ENCODE data around the gene ATP5MC3. TPM values are rescaled to one million over a fixed set of nuclear protein-coding genes. Genes with fewer than 3 reads are reported as not detected.

The ATP5MC3 gene
- total and polyA plus RNA-seq, 10 donors = 53.4 to 195 (median 112) TPM

DNA sequence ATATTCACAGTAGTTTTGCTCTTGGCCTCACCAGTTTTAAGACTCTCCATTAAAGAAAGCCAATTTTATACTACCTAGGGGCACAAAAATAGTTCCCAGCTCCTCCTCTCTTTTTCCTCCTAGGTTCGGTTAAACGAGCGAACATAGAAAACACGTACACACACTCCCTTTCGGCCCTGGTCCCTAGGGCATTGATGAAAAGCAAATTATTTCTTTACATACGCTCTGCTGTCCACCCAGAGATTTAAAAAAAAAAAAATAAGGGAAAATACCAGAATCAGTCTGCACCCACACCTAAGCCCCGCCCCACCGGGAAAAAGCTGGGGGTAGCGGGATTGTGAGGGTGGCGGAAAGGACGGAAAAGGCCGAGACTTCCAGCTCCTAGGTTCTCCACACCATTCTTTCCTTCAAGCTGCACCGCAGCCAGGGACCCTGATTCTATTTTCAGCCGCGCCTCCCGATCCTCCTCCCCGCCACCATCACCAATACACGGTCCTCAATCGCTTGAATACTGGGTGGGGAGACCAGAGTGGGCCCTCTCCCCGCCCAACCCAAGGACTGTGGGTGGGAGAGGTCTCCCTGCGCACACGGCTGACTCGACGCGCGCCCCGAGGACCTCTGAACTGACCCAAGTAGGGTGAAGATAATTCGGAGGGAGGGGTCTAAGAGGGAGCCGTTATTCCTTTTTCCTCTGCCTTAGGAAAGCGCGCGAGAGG lies 14.3 kb downstream of the ATP5MC3 start:
- DNase-seq = no peak
- H3K36me3 ChIP-seq = no peaks in the 10 kb centered on the region
- peak overlapping the region; percentile 68 to 97 (median 92) for H3K4me3 ChIP-seq
- H3K27me3 ChIP-seq (replicated peaks in 1 of 7) = no peaks in the 10 kb centered on the region
- peak overlapping the region; percentile 86 to 98 (median 96) for H3K27ac ChIP-seq
- no peaks in the 10 kb centered on the region for H3K9me3 ChIP-seq
- intact Hi-C loops (cut with DNase I; ENCODE audit: low total_unique reads) = no loop called here
- peaks cover 4 to 72% (median 41%) of the 10 kb centered on the region in 6 donors for H3K4me1 ChIP-seq
- WGBS, 5 donors = 0 to 2% (median 1%) methylated on average over 30 to 32 of the region's 32 CpGs
- TF ChIP-seq POLR2A (IDR thresholded peaks at IDR 0.05) = no peak
- no peak for TF ChIP-seq POLR2AphosphoS5 (IDR thresholded peaks at IDR 0.05)
- TF ChIP-seq, protein P1, sequence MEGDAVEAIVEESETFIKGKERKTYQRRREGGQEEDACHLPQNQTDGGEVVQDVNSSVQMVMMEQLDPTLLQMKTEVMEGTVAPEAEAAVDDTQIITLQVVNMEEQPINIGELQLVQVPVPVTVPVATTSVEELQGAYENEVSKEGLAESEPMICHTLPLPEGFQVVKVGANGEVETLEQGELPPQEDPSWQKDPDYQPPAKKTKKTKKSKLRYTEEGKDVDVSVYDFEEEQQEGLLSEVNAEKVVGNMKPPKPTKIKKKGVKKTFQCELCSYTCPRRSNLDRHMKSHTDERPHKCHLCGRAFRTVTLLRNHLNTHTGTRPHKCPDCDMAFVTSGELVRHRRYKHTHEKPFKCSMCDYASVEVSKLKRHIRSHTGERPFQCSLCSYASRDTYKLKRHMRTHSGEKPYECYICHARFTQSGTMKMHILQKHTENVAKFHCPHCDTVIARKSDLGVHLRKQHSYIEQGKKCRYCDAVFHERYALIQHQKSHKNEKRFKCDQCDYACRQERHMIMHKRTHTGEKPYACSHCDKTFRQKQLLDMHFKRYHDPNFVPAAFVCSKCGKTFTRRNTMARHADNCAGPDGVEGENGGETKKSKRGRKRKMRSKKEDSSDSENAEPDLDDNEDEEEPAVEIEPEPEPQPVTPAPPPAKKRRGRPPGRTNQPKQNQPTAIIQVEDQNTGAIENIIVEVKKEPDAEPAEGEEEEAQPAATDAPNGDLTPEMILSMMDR (IDR thresholded peaks at IDR 0.05 in 8 of 11, conservative IDR thresholded peaks at IDR 0.05 in 3 of 11) = no peak

DNA sequence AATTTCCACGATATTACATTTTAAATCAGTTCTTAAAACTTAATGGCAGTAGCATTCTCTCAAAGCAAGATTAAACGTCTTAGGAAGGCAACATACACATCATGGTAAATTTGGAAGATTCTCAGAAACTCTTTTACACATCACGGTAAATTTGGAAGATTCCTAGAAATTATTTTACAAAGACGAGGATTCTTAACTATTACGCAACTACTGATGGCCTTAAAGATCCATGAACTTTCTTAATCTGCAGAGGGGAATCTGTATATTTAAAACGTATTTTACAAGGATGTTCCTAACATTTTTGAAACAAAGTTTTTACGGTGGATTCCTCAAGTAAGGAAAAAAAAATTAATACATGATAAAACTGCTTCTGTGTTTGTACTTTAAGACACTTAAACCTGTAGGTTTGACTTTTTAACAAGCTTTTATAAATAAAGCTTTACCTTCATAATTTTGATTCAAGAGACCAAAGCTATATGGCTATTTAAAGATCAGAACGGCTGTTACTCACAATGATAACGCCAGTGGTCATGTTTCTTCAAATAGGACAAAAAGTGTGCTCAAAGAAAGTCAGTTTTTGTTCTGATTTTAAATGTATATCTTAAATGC lies 15.2 kb downstream of the ATP5MC3 start:
- 56 to 71% (median 62%) methylated on average over 9 of the region's 9 CpGs for WGBS, 5 donors
- H3K36me3 ChIP-seq = no peaks in the 10 kb centered on the region
- DNase-seq = no peak
- no peaks in the 10 kb centered on the region for H3K27me3 ChIP-seq (replicated peaks in 1 of 7)
- peak overlapping the region in 7 of 8 donors; percentile 68 to 97 (median 91) for H3K4me3 ChIP-seq
- TF ChIP-seq POLR2A (IDR thresholded peaks at IDR 0.05) = no peak
- TF ChIP-seq POLR2AphosphoS5 (IDR thresholded peaks at IDR 0.05) = no peak
- TF ChIP-seq, protein P1 (IDR thresholded peaks at IDR 0.05 in 8 of 11, conservative IDR thresholded peaks at IDR 0.05 in 3 of 11) = no peak
- intact Hi-C loops (cut with DNase I; ENCODE audit: low total_unique reads) = no loop called here
- H3K27ac ChIP-seq = peak overlapping the region in 2 of 8 donors; percentile 97 to 98
- no peaks in the 10 kb centered on the region for H3K9me3 ChIP-seq
- peaks cover 7 to 81% (median 45%) of the 10 kb centered on the region in 6 donors for H3K4me1 ChIP-seq

DNA sequence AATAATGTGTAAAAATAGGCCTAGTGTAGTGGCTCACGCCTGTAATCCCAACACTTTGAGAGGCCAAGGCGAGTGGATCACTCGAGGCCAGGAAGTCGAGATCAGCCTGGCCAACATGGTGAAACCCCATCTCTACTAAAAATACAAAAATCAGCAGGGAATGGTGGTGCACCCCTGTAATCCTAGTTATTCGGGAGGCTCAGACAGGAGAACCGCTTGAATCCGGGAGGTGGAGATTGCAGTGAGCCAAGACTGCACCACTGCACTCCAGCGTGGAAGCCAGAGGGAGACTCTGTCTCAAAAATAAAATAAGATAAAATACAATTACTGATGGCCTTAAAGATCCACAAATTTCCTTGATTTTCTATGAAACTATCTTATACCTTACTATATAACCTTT lies 17.3 kb downstream of the ATP5MC3 start:
- WGBS, 5 donors = 84 to 94% (median 93%) methylated on average over 8 of the region's 8 CpGs
- Histone ChIP-seq H3K9me3 (no peaks in the 10 kb centered on the region), H3K4me3 (no peak overlapping the region), H3K27ac (no peak overlapping the region), H3K4me1 (peaks cover 7 to 80% (median 44%) of the 10 kb centered on the region in 6 donors), H3K27me3 (replicated peaks in 1 of 7) (no peaks in the 10 kb centered on the region), H3K36me3 (no peaks in the 10 kb centered on the region)
- TF ChIP-seq POLR2A (IDR thresholded peaks at IDR 0.05) (no peak), POLR2AphosphoS5 (IDR thresholded peaks at IDR 0.05) (no peak)
- TF ChIP-seq, protein P1 (IDR thresholded peaks at IDR 0.05 in 8 of 11, conservative IDR thresholded peaks at IDR 0.05 in 3 of 11) = no peak
- no peak for DNase-seq
- intact Hi-C loops (cut with DNase I; ENCODE audit: low total_unique reads) = no loop called here

DNA sequence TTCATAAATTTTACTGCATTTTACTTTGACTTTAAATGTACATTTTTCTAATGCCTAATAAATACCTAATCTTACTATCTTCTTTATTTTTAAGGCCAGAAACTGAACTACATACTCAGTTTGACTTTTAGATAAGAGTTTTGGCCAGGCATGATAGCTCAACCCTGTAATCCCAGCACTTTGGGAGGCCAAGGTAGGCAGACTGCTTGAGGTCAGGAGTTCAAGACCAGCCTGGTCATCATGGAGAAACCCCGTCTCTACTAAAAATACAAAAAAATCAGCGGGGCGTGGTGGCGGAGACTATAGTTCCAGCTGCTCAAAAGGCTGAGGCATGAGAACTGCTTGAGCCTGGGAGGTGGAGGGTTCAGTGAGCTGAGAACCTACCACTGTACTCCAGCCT lies 22.6 kb downstream of the ATP5MC3 start:
- 79 to 91% (median 90%) methylated on average over 4 of the region's 4 CpGs for WGBS, 5 donors
- no peak for DNase-seq
- Histone ChIP-seq H3K4me3 (no peak overlapping the region), H3K27me3 (replicated peaks in 1 of 7) (no peaks in the 10 kb centered on the region), H3K4me1 (peaks cover 0 to 72% (median 18%) of the 10 kb centered on the region in 6 donors), H3K9me3 (no peaks in the 10 kb centered on the region), H3K36me3 (peaks cover 0 to 8% (median 0%) of the 10 kb centered on the region in 6 donors), H3K27ac (no peak overlapping the region)
- intact Hi-C loops (cut with DNase I; ENCODE audit: low total_unique reads) = no loop called here
- TF ChIP-seq, protein P1 (IDR thresholded peaks at IDR 0.05 in 8 of 11, conservative IDR thresholded peaks at IDR 0.05 in 3 of 11) = no peak
- TF ChIP-seq POLR2A (IDR thresholded peaks at IDR 0.05) (no peak), POLR2AphosphoS5 (IDR thresholded peaks at IDR 0.05) (no peak)

Data from spleen (tissue), 11 donors.